GM18502 (cell line): ENCODE measurements around the gene UNC5B.

Experiments used
- ATAC-seq: cut with Tn5 transposase; IDR thresholded peaks from one replicate; pipeline ENCODE4 v1.9.1; 2021; ENCODE audit warnings: mild to moderate bottlenecking; ENCODE audit not compliant: unreplicated experiment, poor library complexity

The UNC5B gene

DNA sequence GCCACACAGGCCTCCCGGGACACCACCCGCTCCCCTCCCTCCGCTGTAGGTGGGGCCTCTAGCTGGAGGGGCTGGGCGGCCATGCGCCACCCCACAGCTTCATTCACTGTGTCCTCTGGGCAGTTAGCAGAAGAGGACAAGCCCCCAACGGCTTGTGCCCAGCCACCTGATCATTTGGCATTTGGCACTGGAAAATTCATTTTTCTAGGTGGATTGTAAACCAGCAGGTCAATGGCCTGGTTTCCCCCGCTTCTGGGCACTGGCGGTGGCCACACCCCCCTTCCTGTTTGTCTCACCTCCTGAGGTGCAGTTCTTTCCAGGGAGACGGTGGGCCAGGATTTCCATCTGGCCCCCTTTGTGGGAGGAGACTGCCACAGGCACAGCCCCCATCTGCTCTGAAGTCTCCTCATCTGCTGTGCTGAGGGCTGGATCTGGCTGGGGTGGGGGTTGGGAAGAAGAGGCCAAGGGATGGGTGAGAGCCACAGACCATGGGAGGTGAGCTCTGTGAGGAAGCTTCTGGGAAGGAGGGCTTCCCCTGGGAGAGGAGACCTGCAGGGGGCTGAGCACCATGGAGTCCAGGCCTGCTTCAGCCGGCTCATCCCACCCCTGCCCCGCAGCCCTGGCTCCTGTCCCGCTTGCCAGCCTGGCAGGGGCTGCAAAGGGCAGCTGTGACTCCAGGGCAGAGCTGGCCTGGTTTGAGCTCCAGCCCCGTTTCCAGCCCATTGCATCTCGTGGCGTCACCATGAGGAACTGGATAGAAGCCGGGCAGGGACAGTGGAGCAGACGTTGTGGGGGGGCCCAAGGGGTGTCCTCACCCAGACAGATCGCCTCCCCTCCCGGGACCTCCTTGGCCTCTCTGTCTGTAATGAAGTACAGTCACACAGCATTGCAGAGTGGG lies 66.6 kb downstream of the UNC5B start:
- no peak for ATAC-seq

DNA sequence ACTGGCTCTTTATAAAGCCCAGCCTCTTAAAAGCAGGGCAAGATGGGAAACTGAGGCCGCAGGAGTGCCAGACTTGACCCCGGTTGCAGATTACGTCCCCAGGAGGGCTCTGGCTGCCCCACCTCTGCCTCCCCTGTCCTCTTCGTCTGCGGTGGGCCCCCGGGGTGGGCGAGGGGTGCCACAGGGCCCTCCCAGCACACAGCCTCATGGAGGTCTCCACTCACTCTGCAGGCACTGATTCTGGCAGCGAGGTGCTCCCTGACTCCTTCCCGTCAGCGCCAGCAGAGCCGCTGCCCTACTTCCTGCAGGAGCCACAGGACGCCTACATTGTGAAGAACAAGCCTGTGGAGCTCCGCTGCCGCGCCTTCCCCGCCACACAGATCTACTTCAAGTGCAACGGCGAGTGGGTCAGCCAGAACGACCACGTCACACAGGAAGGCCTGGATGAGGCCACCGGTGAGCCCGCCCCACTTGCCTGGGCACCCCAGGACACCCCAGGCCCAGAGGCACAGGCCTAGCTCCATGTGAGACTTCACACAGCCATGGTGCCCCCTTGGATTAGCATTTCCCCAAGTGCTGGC lies 67.3 kb downstream of the UNC5B start:
- ATAC-seq = no peak

DNA sequence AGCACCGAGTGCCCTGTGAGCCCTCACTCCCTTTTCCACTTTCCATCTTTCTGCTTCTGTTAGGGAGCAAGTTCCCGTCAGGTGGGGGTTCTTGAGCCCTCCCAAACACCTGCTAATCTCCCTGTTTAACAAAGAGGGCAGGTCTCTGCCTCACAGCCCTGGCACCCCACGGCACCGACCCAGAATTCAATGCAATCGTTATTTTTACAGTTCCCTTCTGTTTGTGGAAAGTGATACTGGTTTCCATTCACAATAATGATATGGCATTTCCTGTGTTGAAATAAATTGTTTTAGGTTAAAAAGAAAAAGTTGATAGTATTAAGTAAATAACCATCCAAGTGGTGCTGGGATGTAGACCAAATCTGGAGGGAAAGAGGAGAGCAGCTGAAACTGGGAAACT lies 67.8 kb downstream of the UNC5B start:
- ATAC-seq = no peak

DNA sequence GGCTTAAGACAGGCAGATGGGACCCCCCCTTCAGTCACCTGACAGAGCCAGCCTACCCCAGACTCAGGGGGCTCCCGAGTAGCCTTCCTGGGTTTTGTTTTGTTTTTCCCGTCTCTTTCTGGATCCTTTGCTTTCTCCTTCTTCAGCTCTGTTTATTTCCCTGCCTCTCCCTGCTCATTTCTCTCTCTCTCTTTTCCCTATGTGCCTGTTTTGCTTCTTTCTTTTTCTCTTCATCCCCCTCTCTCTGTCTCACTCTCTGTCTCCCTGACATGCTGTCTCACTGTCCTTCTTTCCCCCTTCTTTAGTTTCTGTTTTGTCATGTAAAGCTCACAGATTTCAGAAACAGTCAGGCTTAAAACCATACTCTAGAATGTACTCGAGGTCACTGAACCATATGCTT lies 68.5 kb downstream of the UNC5B start:
- ATAC-seq = no peak

DNA sequence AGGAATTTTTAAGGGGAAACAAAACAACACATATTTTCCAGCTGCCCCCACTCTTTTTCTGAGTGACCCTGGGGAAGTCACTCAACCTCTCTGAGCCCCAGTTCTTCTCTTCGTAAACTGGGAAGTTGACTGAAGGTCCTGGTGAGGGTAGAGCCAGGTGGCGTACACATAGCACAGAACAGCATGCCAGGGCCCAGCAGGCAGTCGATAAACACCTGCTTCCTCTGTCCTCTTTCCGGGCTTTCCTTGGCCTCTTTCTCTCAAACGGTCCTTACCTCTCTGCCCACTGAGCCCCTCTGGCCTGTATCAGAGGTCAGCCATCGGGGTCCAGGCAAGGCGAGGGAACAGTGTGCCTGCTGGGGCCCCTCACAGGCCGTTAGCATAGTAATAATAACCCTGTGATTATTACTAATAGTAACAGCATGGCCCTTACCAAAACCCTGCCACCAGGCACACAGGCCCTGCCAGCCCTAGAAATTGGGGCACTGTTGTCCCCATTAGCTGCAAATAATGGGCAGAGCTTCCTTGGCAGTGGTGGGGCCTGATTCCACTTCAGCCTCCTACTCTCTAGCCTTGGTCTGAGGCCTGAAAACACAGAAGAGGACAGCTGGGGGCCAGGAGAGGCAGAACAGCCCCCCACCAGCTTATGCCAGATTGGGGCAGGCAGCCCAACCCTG lies 69.4 kb downstream of the UNC5B start:
- ATAC-seq = no peak

DNA sequence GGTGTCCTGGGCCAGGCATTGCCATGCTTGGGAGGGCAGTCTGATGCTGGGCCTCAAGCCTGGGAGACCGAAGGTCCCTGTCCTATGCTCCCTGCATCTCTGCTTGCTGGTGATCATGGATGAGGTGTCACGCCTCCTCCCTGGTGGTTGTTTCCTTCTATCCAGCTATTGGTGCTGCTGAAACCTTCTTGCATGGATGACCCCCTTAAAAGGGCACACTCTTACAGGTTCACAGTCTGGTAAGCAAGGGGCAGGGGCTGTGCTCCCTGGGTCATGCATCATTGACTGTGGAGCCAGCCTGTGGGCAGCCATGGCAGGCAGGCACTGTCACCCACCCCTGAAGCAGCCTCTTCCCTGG lies 69.9 kb downstream of the UNC5B start:
- no peak for ATAC-seq

DNA sequence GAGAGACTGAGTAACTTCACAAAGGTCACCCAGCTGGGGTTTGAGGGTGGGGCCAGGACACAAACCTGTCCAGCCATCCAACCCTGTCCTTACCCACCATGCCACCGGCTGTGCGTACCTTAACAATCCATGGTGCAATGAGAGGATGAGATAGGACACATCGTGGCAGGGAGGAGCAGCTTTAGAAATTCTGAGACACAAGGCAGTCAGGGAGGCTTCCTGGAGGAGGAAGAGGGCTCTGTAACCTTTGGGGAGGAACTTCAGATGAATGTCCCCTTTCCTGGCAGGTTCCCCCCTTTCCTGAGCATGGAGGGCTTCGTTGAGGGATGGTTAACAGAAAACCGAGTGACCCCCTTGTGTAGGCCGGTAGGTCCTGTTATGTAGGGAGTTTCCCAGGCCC lies 71.0 kb downstream of the UNC5B start:
- no peak for ATAC-seq

DNA sequence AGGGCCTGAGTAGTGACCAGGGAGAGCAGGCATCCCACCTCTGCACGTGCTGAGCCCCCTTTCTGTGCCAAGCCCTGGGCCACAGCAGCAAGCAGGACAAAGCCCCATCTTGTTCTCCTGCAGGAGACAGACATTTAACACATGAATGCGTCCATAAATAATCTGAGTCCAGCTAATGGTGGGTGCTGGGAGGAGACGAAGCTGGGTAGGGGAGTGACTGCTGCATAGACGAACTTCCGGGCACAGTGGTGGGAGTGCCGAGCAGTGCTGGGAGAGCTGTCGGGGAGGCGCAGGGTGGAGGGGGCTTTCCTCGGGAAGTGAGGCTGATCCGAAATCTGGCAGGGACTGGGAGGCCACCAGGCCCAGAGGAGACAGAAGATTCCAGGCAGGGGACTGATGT lies 71.5 kb downstream of the UNC5B start:
- no peak for ATAC-seq

DNA sequence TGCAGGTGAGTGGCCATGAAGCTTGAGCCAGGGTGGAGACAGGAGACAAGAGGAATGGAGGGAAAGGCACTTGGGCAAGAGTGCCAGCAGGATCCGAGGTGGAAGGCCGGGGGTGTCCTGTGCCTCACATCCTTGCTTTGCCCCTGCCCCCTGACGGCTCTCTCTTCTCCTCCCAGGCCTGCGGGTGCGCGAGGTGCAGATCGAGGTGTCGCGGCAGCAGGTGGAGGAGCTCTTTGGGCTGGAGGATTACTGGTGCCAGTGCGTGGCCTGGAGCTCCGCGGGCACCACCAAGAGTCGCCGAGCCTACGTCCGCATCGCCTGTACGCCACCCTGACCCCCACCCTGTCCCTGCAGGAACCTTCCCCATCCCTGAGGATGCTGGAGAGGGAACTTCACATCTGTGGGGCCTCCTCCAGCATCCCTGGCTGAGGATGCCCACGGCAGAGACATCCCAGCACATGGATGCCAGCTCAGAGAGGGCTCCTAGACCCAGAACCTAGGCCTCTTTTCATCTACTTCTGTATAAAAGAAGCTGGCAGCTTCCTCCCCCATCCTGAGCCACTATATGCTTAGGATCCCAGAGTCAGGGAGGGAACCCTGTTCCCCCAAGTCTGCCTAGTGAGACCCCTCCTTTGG lies 72.3 kb downstream of the UNC5B start:
- no peak for ATAC-seq

DNA sequence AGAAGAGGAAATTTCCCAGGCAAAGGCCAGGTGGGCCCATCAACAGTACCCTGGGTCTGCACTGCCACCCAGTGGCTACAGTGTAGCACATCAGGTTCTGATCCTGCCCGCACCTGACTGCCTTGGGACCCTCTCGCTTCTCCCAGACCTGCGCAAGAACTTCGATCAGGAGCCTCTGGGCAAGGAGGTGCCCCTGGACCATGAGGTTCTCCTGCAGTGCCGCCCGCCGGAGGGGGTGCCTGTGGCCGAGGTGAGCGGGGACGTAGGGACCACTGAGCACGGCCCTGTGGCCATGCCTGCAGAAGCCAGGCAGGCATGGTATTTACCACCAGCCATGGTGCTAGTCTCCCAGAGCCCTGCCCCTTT lies 72.8 kb downstream of the UNC5B start:
- ATAC-seq = no peak

DNA sequence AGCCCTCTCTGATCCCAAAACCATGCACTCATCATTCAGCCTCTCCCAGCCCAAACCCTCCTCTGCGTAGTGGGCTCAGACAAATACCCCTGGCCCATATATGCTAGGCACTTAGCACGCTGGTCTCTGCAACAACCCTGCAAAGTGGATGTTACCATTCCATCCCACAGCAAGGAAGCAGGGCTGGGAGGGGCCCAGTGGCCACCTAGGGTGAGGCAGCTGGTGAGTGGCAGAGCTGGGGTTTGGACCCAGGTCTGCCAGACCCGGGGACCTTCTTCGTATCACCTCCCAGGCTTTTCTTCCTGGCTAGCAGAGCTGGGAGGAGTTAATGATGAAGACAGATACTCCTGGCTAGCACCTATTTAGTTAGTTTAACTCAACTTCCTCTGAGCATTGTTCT lies 73.6 kb downstream of the UNC5B start:
- no peak for ATAC-seq

DNA sequence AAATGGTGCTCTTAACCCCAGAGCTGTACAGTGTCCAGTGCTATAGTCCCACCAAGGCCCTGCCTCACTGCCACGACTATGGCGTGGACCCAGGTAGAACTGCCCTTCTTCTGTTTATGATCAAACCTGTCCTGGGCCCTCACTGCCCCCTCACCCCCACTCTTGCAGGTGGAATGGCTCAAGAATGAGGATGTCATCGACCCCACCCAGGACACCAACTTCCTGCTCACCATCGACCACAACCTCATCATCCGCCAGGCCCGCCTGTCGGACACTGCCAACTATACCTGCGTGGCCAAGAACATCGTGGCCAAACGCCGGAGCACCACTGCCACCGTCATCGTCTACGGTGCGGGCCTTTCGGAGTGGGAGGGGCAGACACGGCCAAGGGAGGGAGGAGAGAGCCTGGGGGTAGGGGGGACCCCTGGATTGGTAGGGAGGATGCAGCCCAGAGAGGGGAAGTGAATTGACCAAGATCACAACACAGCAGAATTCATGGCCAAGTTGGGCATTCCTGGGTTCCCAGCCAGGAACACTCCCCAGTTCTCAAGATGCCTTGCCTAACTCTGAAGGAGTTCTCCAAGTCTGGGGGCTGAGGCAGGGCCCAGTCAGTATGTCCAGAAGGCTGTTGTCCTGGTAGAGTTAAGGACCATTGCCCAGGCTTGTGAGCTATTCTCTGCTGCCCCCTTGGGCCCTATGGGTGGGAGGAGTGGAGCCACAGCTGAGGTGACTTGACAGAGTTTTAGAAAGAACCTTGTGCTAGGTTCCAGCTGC lies 74.3 kb downstream of the UNC5B start:
- no peak for ATAC-seq

DNA sequence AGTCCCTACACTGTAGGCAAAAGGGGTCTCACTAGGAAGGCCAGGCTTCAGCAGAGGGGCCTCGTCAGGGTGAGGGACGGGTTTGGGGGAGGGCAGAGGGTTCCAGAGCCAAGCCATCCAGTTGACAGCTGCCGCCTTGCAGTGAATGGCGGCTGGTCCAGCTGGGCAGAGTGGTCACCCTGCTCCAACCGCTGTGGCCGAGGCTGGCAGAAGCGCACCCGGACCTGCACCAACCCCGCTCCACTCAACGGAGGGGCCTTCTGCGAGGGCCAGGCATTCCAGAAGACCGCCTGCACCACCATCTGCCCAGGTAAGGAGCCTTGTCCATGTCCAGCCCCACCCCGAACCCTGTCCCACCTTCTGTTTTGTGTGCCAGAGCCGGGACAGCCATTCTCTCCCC lies 75.1 kb downstream of the UNC5B start:
- ATAC-seq = no peak

DNA sequence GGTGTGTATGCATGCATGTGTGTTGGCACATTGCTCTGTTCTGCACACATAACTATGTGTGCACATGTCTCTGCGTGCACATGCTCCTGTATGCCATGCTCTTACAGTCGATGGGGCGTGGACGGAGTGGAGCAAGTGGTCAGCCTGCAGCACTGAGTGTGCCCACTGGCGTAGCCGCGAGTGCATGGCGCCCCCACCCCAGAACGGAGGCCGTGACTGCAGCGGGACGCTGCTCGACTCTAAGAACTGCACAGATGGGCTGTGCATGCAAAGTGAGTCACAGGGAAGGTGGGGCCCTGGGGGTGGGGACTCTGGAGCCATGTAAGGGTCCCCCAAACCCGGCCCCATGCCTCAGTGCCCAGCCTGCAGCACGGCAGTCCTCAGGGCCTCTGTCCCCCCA lies 76.1 kb downstream of the UNC5B start:
- ATAC-seq = no peak

DNA sequence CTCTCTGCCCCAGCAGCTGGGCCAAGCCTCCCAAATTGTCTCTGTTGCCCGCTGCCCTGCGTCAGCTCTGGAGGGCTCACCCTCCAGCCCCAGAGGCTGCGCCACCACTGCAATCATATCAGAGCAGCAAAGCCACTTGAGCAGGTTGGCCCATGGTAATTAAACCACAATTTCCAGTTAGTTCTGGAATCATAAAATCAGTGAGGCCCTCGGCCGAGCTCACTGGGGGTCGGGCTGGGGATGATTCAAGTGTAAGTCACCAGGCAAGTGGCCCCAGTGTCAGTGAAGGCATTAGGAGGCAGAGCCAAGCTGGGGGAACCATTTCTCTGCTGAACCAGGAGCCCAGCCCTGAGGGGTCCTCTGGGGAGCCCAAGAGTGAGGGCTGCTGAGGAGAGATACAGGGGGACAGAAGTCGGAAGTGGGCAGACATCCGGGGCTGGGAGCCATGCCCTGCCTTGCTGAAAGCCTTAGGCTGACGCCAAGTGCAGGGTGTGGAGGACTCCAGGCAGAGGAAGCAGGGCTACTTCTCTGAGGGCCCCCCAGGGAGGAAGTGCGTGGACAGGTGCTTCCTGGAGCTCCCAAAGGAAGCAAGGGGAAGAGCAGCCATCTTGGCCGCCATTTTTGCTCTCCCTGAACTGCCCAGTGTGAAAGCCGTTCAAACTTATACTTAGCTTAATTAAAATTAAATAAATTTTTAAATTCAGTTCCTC lies 77.2 kb downstream of the UNC5B start:
- no peak for ATAC-seq

DNA sequence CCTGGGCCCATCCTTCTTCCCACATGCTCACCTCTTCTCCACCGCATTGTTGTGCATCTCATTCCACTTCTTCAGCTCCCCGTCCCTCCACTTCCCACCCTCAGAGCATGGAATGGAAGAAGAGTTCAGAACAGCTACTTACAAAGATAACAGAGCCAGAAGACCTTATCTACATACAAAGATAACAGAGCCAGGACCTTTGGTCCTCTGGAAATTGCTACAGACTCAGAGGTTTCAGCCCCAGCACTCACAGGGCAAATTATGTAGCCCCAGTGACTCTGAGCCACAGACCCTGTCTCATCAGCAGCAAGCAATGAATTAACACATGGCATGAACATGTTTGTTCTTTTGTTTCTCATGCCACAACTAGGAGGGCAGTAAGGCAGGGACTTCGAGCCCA lies 78.0 kb downstream of the UNC5B start:
- ATAC-seq = no peak

DNA sequence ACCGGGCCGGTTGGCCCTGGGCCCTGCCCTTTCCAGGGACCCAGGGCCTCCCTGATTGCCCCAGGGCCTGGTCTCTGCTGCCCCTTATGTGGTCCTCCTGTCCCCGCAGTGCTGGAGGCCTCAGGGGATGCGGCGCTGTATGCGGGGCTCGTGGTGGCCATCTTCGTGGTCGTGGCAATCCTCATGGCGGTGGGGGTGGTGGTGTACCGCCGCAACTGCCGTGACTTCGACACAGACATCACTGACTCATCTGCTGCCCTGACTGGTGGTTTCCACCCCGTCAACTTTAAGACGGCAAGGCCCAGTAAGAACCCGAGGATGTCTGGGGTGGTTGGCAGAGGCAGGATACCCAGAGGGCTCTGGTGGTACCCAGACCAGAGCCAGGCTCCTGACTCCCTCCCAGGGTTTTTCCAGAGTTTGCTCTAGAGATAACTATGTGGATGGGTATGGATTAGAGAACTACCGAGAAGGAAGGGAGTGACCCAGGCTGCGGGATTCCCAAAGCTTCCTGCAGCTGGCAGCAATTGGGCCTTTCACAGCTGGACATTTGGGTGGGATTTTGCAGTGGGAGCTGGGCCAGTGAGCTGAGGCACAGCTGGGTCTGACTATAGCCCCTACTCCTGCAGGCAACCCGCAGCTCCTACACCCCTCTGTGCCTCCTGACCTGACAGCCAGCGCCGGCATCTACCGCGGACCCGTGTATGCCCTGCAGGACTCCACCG lies 78.6 kb downstream of the UNC5B start:
- no peak for ATAC-seq

DNA sequence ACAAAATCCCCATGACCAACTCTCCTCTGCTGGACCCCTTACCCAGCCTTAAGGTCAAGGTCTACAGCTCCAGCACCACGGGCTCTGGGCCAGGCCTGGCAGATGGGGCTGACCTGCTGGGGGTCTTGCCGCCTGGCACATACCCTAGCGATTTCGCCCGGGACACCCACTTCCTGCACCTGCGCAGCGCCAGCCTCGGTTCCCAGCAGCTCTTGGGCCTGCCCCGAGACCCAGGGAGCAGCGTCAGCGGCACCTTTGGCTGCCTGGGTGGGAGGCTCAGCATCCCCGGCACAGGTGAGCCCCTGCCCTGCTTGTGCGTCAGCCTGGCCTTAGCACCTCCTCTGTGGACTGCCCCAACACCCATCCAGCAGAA lies 79.1 kb downstream of the UNC5B start:
- ATAC-seq = no peak
